ENCODE data around the gene GRAMD4. TPM values are rescaled to one million over a fixed set of nuclear protein-coding genes. Genes with fewer than 3 reads are reported as not detected.

Gene GRAMD4
- total RNA-seq, 4 donors from 2014 or later, result 16.7 to 106 (median 53.3) TPM

GRCh38 chr22:46637711-46638600 is 17.8 kb downstream of the GRAMD4 start:
- H3K27ac ChIP-seq, result peak overlapping the region; percentile 79 to 95 (median 90)
- H3K4me1 ChIP-seq, result peaks cover 26 to 66% of the 10 kb centered on the region in 2 donors

GRCh38 chr22:46638601-46639431 is 18.6 kb downstream of the GRAMD4 start:
- TF ChIP-seq CTCF (IDR thresholded peaks at IDR 0.05 in 4 of 5, conservative IDR thresholded peaks at IDR 0.05 in 1 of 5), result no peak
- no peak for TF ChIP-seq POLR2A (IDR thresholded peaks at IDR 0.05)
- no peaks in the 10 kb centered on the region for H3K9me3 ChIP-seq
- H3K4me1 ChIP-seq, result peaks cover 26 to 66% of the 10 kb centered on the region in 2 donors
- intact Hi-C loops (cut with DNase I; ENCODE audit: low total_unique reads), result no loop called here
- peak in 1 of 2 donors; percentile 46 for DNase-seq
- H3K27ac ChIP-seq, result peak overlapping the region; percentile 79 to 95 (median 90)
- no peaks in the 10 kb centered on the region for H3K27me3 ChIP-seq
- ATAC-seq, result no peak
- in situ Hi-C loops (cut with MboI; ENCODE audit: low sequenced_read_pairs in 4 of 4), result no loop called here
- H3K4me3 ChIP-seq, result no peak overlapping the region
- H3K36me3 ChIP-seq, result no peaks in the 10 kb centered on the region

More at GRCh38 chr22:46637711-46638600, 17.8 kb downstream of the GRAMD4 start:
- Histone ChIP-seq H3K4me3 (no peak overlapping the region), H3K9me3 (no peaks in the 10 kb centered on the region), H3K36me3 (no peaks in the 10 kb centered on the region), H3K27me3 (no peaks in the 10 kb centered on the region)
- ATAC-seq (no peak), DNase-seq (no peak)
- TF ChIP-seq CTCF (IDR thresholded peaks at IDR 0.05 in 4 of 5, conservative IDR thresholded peaks at IDR 0.05 in 1 of 5) (no peak), POLR2A (IDR thresholded peaks at IDR 0.05) (no peak)
- in situ Hi-C loops (cut with MboI; ENCODE audit: low sequenced_read_pairs in 4 of 4) (no loop called here), intact Hi-C loops (cut with DNase I; ENCODE audit: low total_unique reads) (loop anchor here (2.0 kb wide), 1 partner anchor 59 kb away; no protein-coding TSS in a partner anchor)

- intact Hi-C loops (cut with DNase I; ENCODE audit: low total_unique reads) (no loop called here), in situ Hi-C loops (cut with MboI; ENCODE audit: low sequenced_read_pairs in 4 of 4) (no loop called here)
- no peaks in the 10 kb centered on the region for H3K36me3 ChIP-seq
- no peaks in the 10 kb centered on the region for H3K9me3 ChIP-seq
- peaks cover 24 to 61% of the 10 kb centered on the region in 2 donors for H3K4me1 ChIP-seq
- TF ChIP-seq CTCF (IDR thresholded peaks at IDR 0.05 in 4 of 5, conservative IDR thresholded peaks at IDR 0.05 in 1 of 5) (no peak), POLR2A (IDR thresholded peaks at IDR 0.05) (no peak)
- ATAC-seq (no peak), DNase-seq (no peak)
- H3K27ac ChIP-seq, result peak overlapping the region; percentile 36 to 95 (median 60)
- no peak overlapping the region for H3K4me3 ChIP-seq
- no peaks in the 10 kb centered on the region for H3K27me3 ChIP-seq
These were observed 19.7 kb downstream of the GRAMD4 start for GRCh38 chr22:46639843-46640242.

- in situ Hi-C loops (cut with MboI; ENCODE audit: low sequenced_read_pairs in 4 of 4), result no loop called here
These were observed 20.3 kb downstream of the GRAMD4 start for GRCh38 chr22:46640293-46641055.

More at GRCh38 chr22:46640293-46641055, 20.3 kb downstream of the GRAMD4 start:
- no peaks in the 10 kb centered on the region for H3K36me3 ChIP-seq
- DNase-seq (peak; percentile 57 to 75), ATAC-seq (peak; percentile 27 to 71)
- intact Hi-C loops (cut with DNase I; ENCODE audit: low total_unique reads), result no loop called here
- peaks cover 22 to 63% of the 10 kb centered on the region in 2 donors for H3K4me1 ChIP-seq
- no peak overlapping the region for H3K4me3 ChIP-seq
- no peaks in the 10 kb centered on the region for H3K9me3 ChIP-seq
- H3K27ac ChIP-seq, result peak overlapping the region; percentile 36 to 95 (median 60)
- TF ChIP-seq CTCF (IDR thresholded peaks at IDR 0.05 in 4 of 5, conservative IDR thresholded peaks at IDR 0.05 in 1 of 5) (no peak), POLR2A (IDR thresholded peaks at IDR 0.05) (no peak)
- no peaks in the 10 kb centered on the region for H3K27me3 ChIP-seq

Data from gastrocnemius medialis (tissue), 4 donors.